Superior temporal gyrus (tissue), 1 donor: ENCODE measurements around the gene TNXB.
"Not testable (repeated sequence)": the region's sequence is repeated elsewhere in the genome, so short reads cannot be mapped to it uniquely, and the experiment has no call there.

Source experiments
- DNase-seq: peaks from one replicate; pipeline ENCODE4 v3.0.0-alpha.2; 2016; ENCODE audit errors: extremely low spot score

TNXB gene

GRCh38 chr6:32112431-32112980 is 3.4 kb upstream of the TNXB start:
- no peak for DNase-seq

- no peak for DNase-seq
These were observed 2.4 kb upstream of the TNXB start for GRCh38 chr6:32111424-32112066.

DNA sequence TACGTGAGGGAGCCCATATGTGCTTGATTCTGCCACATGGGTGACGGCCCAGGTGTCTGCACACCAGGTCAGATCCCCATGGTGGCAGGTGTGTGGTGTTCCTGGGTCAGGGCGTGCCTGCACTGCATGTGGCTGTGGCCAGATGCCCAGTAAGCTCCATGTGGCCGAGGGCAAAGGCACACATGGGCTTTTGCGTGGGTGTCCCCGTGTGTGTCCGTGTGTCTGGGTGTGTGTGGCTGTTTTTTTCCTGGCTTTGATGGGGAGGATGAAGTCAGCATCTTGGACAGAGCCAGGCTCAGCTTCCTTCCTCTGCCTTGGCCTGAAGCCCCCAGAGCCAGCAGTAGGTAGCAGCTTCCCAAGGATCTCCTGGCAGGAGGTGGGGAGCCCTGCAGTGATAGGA is 1.5 kb upstream of the TNXB start:
- DNase-seq, result no peak

DNA sequence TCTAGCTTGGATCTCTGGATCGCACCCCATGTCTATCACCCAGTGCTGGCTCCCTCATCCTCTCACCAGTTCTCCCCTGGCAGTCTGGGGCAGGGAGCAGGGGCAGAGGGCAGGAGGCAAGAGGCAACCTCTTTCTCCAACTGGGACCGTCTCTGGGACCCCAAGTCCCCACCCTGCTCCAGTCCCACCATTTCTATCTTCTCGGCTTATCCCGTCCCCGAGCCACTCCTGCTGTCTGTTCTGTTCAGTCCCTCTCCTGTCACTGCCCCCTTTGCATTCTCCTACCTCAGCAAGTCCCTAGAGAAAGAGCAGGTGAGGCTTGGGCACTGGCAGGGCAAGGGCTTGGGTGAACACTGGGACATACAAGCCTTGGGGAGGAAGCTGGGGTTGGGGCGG is 625 bp upstream of the TNXB start:
- no peak for DNase-seq

GRCh38 chr6:32108727-32109113 is 418 bp downstream of the TNXB start:
- DNase-seq, result no peak

DNA sequence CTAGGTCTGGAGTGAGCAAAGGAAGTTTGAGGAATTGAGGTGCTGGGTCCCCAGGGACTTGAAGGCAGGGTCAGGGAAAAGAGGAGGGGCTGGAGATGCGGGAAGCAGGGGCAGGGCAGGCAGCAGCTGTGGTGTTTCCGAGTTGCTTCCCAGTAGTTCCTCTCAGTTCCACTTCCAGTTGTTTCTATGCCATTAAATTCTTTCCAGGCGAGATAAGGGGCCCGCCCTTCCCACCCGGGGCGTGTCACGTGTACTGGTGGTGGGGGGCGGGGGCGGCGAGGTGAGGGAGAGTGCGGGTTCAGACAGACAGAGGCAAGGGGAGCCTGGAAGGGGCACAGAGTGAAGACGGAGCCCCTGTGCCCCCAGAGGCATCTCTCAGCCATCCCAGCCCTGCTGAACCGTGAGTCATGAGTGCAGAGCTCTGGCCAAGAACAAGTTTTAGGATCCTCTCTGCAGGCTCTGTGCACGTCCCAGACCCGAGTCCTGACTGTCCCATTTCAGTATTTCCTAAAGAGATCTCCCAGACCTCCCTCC is 977 bp downstream of the TNXB start:
- DNase-seq, result no peak

DNA sequence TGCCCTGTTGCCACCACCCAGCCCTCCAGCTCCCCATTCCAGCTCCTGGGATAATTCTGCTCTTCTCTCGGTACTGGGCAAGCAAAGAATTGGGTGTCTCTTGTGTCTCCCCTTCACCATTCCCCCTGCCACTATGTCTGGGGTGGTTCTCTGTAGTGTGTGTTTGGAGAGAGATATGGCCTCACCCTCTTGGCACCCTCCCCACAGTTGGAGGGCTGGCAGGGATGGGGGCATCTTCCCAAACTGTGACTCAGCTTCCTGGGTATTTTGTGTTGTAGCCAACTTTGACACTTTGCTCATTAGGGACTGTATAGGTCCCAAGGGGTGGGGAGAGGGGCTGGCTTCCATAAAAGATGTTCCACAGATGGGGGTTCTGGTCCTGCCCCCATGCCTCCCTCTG is 1.7 kb downstream of the TNXB start:
- no peak for DNase-seq

DNA sequence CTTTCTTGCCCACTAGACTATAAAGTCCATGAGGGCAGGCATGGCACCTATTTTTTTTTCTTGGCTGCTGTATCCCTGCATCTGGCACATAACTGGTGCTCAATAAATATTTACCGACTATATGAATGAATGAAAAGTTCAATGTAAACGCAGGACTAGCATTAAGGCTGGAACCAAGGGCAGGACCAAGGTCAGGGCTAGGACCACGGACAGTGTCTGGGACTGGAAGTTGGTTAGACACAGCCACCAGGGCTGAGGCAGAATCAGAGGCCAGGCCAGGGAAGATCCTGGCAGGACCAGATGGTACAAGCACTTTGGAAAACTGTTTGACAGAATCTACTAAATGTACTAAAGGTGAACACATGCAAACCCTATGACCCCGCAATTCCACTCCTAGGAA is 3.7 kb downstream of the TNXB start:
- DNase-seq, result no peak

GRCh38 chr6:32102255-32102654 is 6.9 kb downstream of the TNXB start:
- no peak for DNase-seq

- not testable (repeated sequence) for DNase-seq
These were observed 8.9 kb downstream of the TNXB start for GRCh38 chr6:32100251-32100650.

DNA sequence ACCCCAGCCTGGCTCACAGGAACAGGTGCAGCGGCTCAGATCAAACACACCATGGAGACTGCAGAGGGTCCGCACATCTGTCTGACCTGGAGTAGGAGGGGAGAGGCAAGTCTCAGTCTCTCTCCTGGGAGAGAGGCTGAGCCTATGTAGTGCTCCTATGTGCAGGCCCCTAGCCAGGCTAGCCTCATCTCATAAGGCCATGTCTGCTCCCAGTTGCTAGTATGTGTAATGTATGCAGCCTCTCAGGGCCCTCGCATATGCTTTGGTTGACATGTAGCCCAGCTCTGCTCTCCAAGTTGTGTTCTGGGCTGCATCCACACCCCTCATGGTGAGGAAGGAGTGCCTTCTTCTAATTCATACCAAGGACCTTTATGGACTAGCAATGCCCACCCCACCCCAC is 11.8 kb downstream of the TNXB start:
- no peak for DNase-seq

GRCh38 chr6:32096394-32097258 is 12.5 kb downstream of the TNXB start:
- no peak for DNase-seq

DNA sequence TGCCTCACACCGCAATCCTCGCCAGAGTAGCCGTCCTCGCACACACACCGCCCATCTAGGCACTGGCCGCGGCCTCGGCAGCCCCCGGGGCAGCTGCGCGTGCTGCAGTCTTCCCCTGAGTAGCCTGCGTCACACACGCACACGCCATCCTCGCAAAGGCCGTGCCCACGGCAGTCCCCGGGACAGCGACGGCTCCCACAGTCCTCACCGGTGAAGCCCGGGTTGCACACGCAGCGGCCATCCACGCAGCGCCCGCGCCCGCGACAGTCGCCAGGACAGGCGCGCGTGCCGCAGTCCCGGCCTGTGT is 13.1 kb downstream of the TNXB start:
- DNase-seq, result no peak

- no peak for DNase-seq
These were observed 13.6 kb downstream of the TNXB start for GRCh38 chr6:32095338-32096086.

- DNase-seq, result peak; percentile 28
These were observed 16.2 kb downstream of the TNXB start for GRCh38 chr6:32092760-32093497.

DNA sequence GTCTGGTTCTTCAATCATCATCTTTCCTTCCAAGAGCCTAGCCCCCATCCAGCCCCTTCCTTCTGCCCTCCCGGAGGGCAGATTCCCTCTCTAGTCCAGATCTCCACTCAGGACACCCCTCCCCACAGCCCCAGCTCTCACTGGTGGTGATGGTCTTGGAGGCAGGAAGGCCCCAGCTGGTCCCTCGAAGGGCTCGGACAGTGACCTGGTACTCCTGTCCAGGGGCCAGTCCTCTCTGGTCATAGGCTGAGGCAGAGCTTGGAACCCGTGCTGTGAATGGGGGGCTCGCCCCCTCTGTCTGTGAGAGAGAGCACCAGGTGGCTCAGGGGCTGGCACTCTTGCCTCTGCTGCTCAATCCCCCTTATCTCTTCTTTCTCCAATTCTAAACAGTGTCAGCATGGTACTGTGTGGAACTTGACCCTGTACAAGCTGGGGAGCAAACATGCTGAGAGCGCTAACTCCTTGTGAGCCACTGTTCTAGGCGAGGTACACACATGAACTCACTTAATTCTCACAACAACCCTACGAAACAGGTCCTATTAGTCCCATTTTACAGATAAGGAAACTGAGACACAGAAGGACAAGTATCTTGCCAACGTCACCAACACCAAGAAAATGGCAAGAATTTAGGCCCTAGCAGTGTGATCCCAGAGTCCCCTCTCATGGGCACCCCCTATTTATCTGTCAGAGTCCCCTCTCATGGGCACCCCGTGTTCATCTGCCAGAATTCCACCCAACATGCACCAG is 19.9 kb downstream of the TNXB start:
- DNase-seq, result no peak

- no peak for DNase-seq
These were observed 20.6 kb downstream of the TNXB start for GRCh38 chr6:32088487-32089049.

GRCh38 chr6:32087574-32088486 is 21.3 kb downstream of the TNXB start:
- DNase-seq, result no peak
